22Rv1 (cell line): ENCODE results near the gene FARP1.

Experiments used
- ZFX ChIP-seq: fragments of 450-650 bp; IDR thresholded peaks from 2 replicates; pipeline ENCODE4 v1.6.1; 2017; ENCODE audit warnings: antibody characterized with exemption, borderline replicate concordance
- TF ChIP-seq, protein P1 (sequence below): fragments of 450-650 bp; IDR thresholded peaks from 2 replicates; pipeline ENCODE4 v1.5.1; 2017; ENCODE audit warnings: mild to moderate bottlenecking

DNA sequence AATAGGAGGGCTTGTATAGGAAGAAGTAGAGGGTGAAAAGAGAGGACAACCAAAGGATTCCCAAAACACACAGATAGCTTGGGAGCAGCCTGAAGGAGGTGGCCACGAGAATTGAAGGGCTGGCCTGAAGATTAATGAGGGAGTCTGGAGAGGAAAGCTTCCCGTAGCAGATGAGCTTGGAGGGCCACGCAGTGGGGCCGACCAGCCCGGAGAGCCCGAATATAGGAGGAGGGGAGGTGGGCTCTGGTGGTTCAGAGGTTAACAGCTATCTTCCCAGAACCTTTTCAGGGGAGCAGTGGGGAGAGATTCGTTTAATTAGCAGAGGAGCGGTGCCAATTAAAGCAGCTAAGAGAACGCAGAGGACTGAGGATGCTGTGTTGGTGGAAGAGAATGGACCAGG, 279.2 kb downstream of the FARP1 start:
- TF ChIP-seq, protein P1, sequence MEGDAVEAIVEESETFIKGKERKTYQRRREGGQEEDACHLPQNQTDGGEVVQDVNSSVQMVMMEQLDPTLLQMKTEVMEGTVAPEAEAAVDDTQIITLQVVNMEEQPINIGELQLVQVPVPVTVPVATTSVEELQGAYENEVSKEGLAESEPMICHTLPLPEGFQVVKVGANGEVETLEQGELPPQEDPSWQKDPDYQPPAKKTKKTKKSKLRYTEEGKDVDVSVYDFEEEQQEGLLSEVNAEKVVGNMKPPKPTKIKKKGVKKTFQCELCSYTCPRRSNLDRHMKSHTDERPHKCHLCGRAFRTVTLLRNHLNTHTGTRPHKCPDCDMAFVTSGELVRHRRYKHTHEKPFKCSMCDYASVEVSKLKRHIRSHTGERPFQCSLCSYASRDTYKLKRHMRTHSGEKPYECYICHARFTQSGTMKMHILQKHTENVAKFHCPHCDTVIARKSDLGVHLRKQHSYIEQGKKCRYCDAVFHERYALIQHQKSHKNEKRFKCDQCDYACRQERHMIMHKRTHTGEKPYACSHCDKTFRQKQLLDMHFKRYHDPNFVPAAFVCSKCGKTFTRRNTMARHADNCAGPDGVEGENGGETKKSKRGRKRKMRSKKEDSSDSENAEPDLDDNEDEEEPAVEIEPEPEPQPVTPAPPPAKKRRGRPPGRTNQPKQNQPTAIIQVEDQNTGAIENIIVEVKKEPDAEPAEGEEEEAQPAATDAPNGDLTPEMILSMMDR: no peak
- no peak for TF ChIP-seq ZFX
